Measurements from ENCODE around the gene POLD2.
"Not testable (repeated sequence)": the region's sequence is repeated elsewhere in the genome, so short reads cannot be mapped to it uniquely, and the experiment has no call there.

The POLD2 gene

GRCh38 chr7:44134943-44135628 lies 11.7 kb upstream of the POLD2 start:
- TF ChIP-seq CTCF (IDR thresholded peaks at IDR 0.05; ENCODE audit: low read depth, low read length, missing control alignments) = no peak
- no peak for DNase-seq (ENCODE audit: extremely low read depth, low read depth)
- H3K4me3 ChIP-seq (replicated peaks; ENCODE audit: low read depth, low read length) = no peak overlapping the region

GRCh38 chr7:44133295-44133694 lies 9.9 kb upstream of the POLD2 start:
- DNase-seq (ENCODE audit: extremely low read depth, low read depth) = no peak
- no peak for TF ChIP-seq CTCF (IDR thresholded peaks at IDR 0.05; ENCODE audit: low read depth, low read length, missing control alignments)
- H3K4me3 ChIP-seq (replicated peaks; ENCODE audit: low read depth, low read length) = no peak overlapping the region

- DNase-seq (ENCODE audit: extremely low read depth, low read depth) = no peak
- H3K4me3 ChIP-seq (replicated peaks; ENCODE audit: low read depth, low read length) = no peak overlapping the region
- TF ChIP-seq CTCF (IDR thresholded peaks at IDR 0.05; ENCODE audit: low read depth, low read length, missing control alignments) = no peak
These were observed 8.7 kb upstream of the POLD2 start for GRCh38 chr7:44132039-44132438.

GRCh38 chr7:44131173-44132029 lies 8.1 kb upstream of the POLD2 start:
- no peak overlapping the region for H3K4me3 ChIP-seq (replicated peaks; ENCODE audit: low read depth, low read length)
- peak; percentile 43 for TF ChIP-seq CTCF (IDR thresholded peaks at IDR 0.05; ENCODE audit: low read depth, low read length, missing control alignments)
- DNase-seq (ENCODE audit: extremely low read depth, low read depth) = no peak

GRCh38 chr7:44128721-44129582 lies 5.6 kb upstream of the POLD2 start:
- no peak for TF ChIP-seq CTCF (IDR thresholded peaks at IDR 0.05; ENCODE audit: low read depth, low read length, missing control alignments)
- no peak overlapping the region for H3K4me3 ChIP-seq (replicated peaks; ENCODE audit: low read depth, low read length)
- no peak for DNase-seq (ENCODE audit: extremely low read depth, low read depth)

GRCh38 chr7:44127161-44127560 lies 3.8 kb upstream of the POLD2 start:
- no peak for DNase-seq (ENCODE audit: extremely low read depth, low read depth)
- H3K4me3 ChIP-seq (replicated peaks; ENCODE audit: low read depth, low read length) = no peak overlapping the region
- no peak for TF ChIP-seq CTCF (IDR thresholded peaks at IDR 0.05; ENCODE audit: low read depth, low read length, missing control alignments)

GRCh38 chr7:44126574-44126973 lies 3.2 kb upstream of the POLD2 start:
- not testable (repeated sequence) for DNase-seq (ENCODE audit: extremely low read depth, low read depth)

More at GRCh38 chr7:44126574-44126973, 3.2 kb upstream of the POLD2 start:
- not testable (repeated sequence) for H3K4me3 ChIP-seq (replicated peaks; ENCODE audit: low read depth, low read length)
